SK-N-SH (cell line): ENCODE measurements around the gene RBM17. TPM values are rescaled to one million over a fixed set of nuclear protein-coding genes. Genes with fewer than 3 reads are reported as not detected.
A peak's percentile ranks its signal among the peaks of the same experiment; 100 is the strongest.

Experiments used
- CTCF ChIA-PET: fragments of 300-600, 350-600 bp; formaldehyde crosslinking; extraction: SDS; loops from one replicate; lab custom pipeline; 2021; lab: Yijun Ruan, JAX
- POLR2A ChIA-PET: fragments of 350-600 bp; sonication (Branson Sonifier 250); formaldehyde crosslinking; extraction: SDS; loops from one replicate; lab custom pipeline; 2020; ENCODE audit warnings: antibody characterized with exemption, inconsistent platforms; lab: Yijun Ruan, JAX
- DNase-seq: peaks from one replicate; pipeline ENCODE4 v3.0.0; 2012
- H2AFZ ChIP-seq: fragments of 200-600 bp; sonication (generic); 2 replicates; pipeline ENCODE4 v1.8.1; 2016; ENCODE audit warnings: antibody characterized with exemption, mild to moderate bottlenecking, low read depth
- H3F3A ChIP-seq: fragments of 200-600 bp; sonication (generic); replicated peaks from 2 replicates; pipeline ENCODE3; 2016; ENCODE audit warnings: antibody characterized with exemption, mild to moderate bottlenecking; ENCODE audit not compliant: insufficient read depth
- H3K27ac ChIP-seq, 2 experiments: fragments of 200-500 bp in 1 of 2; fragments of 200-600 bp in 1 of 2; sonication (Bioruptor generic) in 1 of 2; sonication (generic), shearing (Covaris generic) in 1 of 2; 2 replicates each; pipeline versions ENCODE4 v1.5.1 to v1.6.1; 2014 to 2016; ENCODE audit warnings: low read depth in 2 of 2, inconsistent platforms in 1 of 2, low read length in 1 of 2, mild to moderate bottlenecking in 1 of 2, mixed read lengths in 1 of 2
- H3K27me3 ChIP-seq: fragments of 200-600 bp; sonication (generic), shearing (Covaris generic); 2 replicates; pipeline ENCODE4 v1.6.1; 2016; ENCODE audit warnings: mixed run types; ENCODE audit not compliant: insufficient read depth
- H3K36me3 ChIP-seq, 2 experiments: fragments of 200-500 bp in 1 of 2; fragments of 200-600 bp in 1 of 2; sonication (Bioruptor generic) in 1 of 2; sonication (generic) in 1 of 2; replicated peaks in 1 of 2; 2 replicates each; pipeline versions ENCODE3 to v1.5.1; 2014 to 2016; ENCODE audit warnings: low read length in 1 of 2, mild to moderate bottlenecking in 1 of 2; ENCODE audit not compliant: insufficient read depth in 2 of 2, control insufficient read depth in 1 of 2
- H3K4me1 ChIP-seq, 2 experiments: fragments of 200-500 bp in 1 of 2; fragments of 200-600 bp in 1 of 2; sonication (Bioruptor generic) in 1 of 2; sonication (generic), shearing (Covaris generic) in 1 of 2; 2 replicates each; pipeline versions ENCODE4 v1.5.1 to v1.6.1; 2014 to 2016; ENCODE audit warnings: low read depth in 1 of 2, low read length in 1 of 2, mixed run types in 1 of 2; ENCODE audit not compliant: insufficient read depth in 2 of 2, control insufficient read depth in 1 of 2
- H3K4me2 ChIP-seq: fragments of 200-600 bp; sonication (generic), shearing (Covaris generic); 2 replicates; pipeline ENCODE4 v1.6.1; 2017; ENCODE audit warnings: mixed run types
- H3K4me3 ChIP-seq, 2 experiments: fragments of 200-500 bp in 1 of 2; fragments of 200-600 bp in 1 of 2; sonication (Bioruptor generic) in 1 of 2; sonication (generic), shearing (Covaris generic) in 1 of 2; 2 replicates each; pipeline versions ENCODE4 v1.5.1 to v1.8.1; 2014 to 2016; ENCODE audit warnings: low read depth in 2 of 2, inconsistent platforms in 1 of 2, low read length in 1 of 2, mild to moderate bottlenecking in 1 of 2, mixed read lengths in 1 of 2, moderate library complexity in 1 of 2
- H3K79me2 ChIP-seq: fragments of 200-600 bp; sonication (generic); 2 replicates; pipeline ENCODE4 v1.8.1; 2017; ENCODE audit warnings: mild to moderate bottlenecking; ENCODE audit not compliant: insufficient read depth
- H3K9ac ChIP-seq: fragments of 200-600 bp; sonication (generic); 2 replicates; pipeline ENCODE4 v1.6.1; 2017; ENCODE audit warnings: mixed run types
- H3K9me2 ChIP-seq: fragments of 200-600 bp; sonication (generic); 2 replicates; pipeline ENCODE4 v1.6.1; 2017; ENCODE audit warnings: mixed run types
- H3K9me3 ChIP-seq: fragments of 200-600 bp; sonication (generic); 2 replicates; pipeline ENCODE4 v1.6.1; 2017; ENCODE audit warnings: mixed run types, mild to moderate bottlenecking, moderate library complexity
- H4K20me1 ChIP-seq: fragments of 200-600 bp; sonication (generic); 2 replicates; pipeline ENCODE4 v1.6.1; 2017; ENCODE audit warnings: mild to moderate bottlenecking, mixed run types; ENCODE audit not compliant: insufficient read depth
- CHD2 ChIP-seq: fragments of 150-350 bp; IDR thresholded peaks from 2 replicates; pipeline ENCODE4 v1.6.1; 2018; ENCODE audit warnings: low read length; ENCODE audit not compliant: partially characterized antibody
- EP300 ChIP-seq, 2 experiments: IDR thresholded peaks; 2 replicates each; pipeline versions ENCODE4 v1.4.0 to v1.6.1; 2012; ENCODE audit warnings: borderline replicate concordance in 1 of 2, low read depth in 1 of 2, low read length in 1 of 2
- FOXJ3 ChIP-seq: sonication (generic); formaldehyde crosslinking; IDR thresholded peaks from 2 replicates; pipeline ENCODE4 v1.5.1; 2020; ENCODE audit warnings: mild to moderate bottlenecking, missing genetic modification reagents
- GABPA ChIP-seq: IDR thresholded peaks from 2 replicates; pipeline ENCODE4 v1.4.0; 2012; ENCODE audit warnings: low read depth, mild to moderate bottlenecking
- GATA2 ChIP-seq: sonication (generic); formaldehyde crosslinking; IDR thresholded peaks from 2 replicates; pipeline ENCODE4 v1.5.0; 2020; ENCODE audit warnings: mild to moderate bottlenecking, missing genetic modification reagents
- IRF3 ChIP-seq: fragments of 150-350 bp; IDR thresholded peaks from 2 replicates; pipeline ENCODE4 v1.6.1; 2016; ENCODE audit warnings: mild to moderate bottlenecking, low read depth, low read length
- JUND ChIP-seq: IDR thresholded peaks from 2 replicates; pipeline ENCODE4 v1.4.0; 2012
- MXI1 ChIP-seq: IDR thresholded peaks from 2 replicates; pipeline ENCODE4 v1.6.1; 2012; ENCODE audit warnings: mild to moderate bottlenecking, low read depth, low read length, improper control_type of control experiment
- NRF1 ChIP-seq: IDR thresholded peaks from 2 replicates; pipeline ENCODE4 v1.6.1; 2012; ENCODE audit warnings: low read depth, mild to moderate bottlenecking, low read length
- RAD21 ChIP-seq: IDR thresholded peaks from 2 replicates; pipeline ENCODE4 v1.6.1; 2012; ENCODE audit warnings: mild to moderate bottlenecking, low read length
- RCOR1 ChIP-seq: fragments of 150-350 bp; IDR thresholded peaks from 2 replicates; pipeline ENCODE4 v1.6.1; 2017; ENCODE audit warnings: antibody characterized with exemption, low read length
- SIN3A ChIP-seq: IDR thresholded peaks from 2 replicates; pipeline ENCODE4 v1.6.1; 2012; ENCODE audit warnings: low read depth, mild to moderate bottlenecking, low read length, moderate library complexity, borderline replicate concordance
- SMC3 ChIP-seq: IDR thresholded peaks from 2 replicates; pipeline ENCODE4 v1.6.1; 2012; ENCODE audit warnings: low read depth, low read length, improper control_type of control experiment
- TAF1 ChIP-seq: IDR thresholded peaks from 2 replicates; pipeline ENCODE4 v1.6.1; 2012; ENCODE audit warnings: low read depth, mild to moderate bottlenecking, low read length, moderate library complexity, borderline replicate concordance
- TCF12 ChIP-seq: IDR thresholded peaks from 2 replicates; pipeline ENCODE4 v1.4.0; 2012
- TEAD4 ChIP-seq: IDR thresholded peaks from 2 replicates; pipeline ENCODE4 v1.4.0; 2012; ENCODE audit warnings: mild to moderate bottlenecking, borderline replicate concordance; ENCODE audit not compliant: insufficient read depth
- USF1 ChIP-seq: IDR thresholded peaks from 2 replicates; pipeline ENCODE4 v1.4.0; 2012; ENCODE audit warnings: low read depth, borderline replicate concordance
- YY1 ChIP-seq: IDR thresholded peaks from 2 replicates; pipeline ENCODE4 v1.4.0; 2012; ENCODE audit warnings: low read depth, mild to moderate bottlenecking
- whole genome bisulfite sequencing: methylation state at CpG from one replicate; pipeline ENCODE4 v1.1.6; 2017; ENCODE audit warnings: low lambda C conversion rate; 5-methylcytosine and 5-hydroxymethylcytosine counted together
- polyA plus RNA-seq, 3 experiments: library from polyadenylated mRNA; depleted of rRNA; stranded (reverse); fragments of >200 nt; gene quantifications; 2 replicates each; pipeline ENCODE4 v1.2.3, GENCODE V29; 2012
- TF ChIP-seq, protein P1 (sequence below): IDR thresholded peaks from 2 replicates; pipeline ENCODE4 v1.6.1; 2012; ENCODE audit warnings: mild to moderate bottlenecking, low read depth, low read length, moderate library complexity
- TF ChIP-seq, protein P2 (sequence below): IDR thresholded peaks from 2 replicates; pipeline ENCODE4 v1.4.0; 2012; ENCODE audit warnings: low read depth, borderline replicate concordance
- TF ChIP-seq, protein P3 (sequence below): fragments of 200-600 bp; sonication (generic); IDR thresholded peaks from 2 replicates; pipeline ENCODE4 v1.6.1; 2017; ENCODE audit warnings: antibody characterized with exemption, mild to moderate bottlenecking, moderate library complexity

Gene RBM17
- polyA plus RNA-seq, 1 of the 3 experiments (the other 2 are of a cell fraction), result 32.6 TPM

DNA sequence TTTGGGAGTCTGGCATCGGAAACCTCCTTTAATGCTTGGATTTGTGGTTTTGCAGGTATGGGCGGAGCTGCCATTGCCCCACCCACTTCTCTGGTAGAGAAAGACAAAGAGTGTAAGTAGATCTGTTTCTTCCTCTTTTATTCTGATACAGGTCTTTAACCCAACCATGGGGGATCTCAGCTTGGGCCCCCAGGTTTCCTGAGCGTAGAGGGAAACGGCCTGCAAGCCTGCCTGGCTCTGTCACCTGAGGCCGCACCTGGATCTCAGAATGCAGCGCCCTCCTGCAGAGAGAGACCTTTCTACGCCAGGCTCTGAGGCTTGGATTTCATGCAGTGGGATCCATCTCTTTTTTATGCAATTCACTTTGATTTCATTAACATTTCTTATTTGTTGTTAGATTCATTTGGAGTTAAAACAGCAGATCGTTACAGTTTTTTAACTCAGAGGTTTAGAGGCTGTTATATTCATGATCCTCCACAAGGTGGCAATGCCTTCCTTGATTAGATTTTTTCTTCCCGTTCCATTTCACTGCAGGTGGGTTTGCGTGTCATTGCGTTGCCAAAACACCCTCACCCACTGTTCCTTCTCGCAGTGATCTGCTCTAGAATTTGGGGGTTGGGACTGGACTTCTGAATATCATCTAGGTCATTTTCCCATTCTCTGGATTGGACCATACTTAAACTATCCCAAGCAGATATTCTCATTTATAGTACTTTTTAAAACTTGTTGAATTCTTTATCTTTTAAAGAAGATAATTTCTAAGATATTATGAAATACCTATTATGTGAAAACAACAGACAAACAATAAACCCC lies 20.0 kb downstream of the RBM17 start:
- H3K79me2 ChIP-seq, result peaks cover 22% of the 10 kb centered on the region
- peaks cover 64 to 87% of the 10 kb centered on the region in 2 experiments for H3K36me3 ChIP-seq
- WGBS, result 55% methylated on average over 12 of the region's 12 CpGs
- H3K27me3 ChIP-seq, result no peaks in the 10 kb centered on the region
- no peaks in the 10 kb centered on the region for H3K9me2 ChIP-seq
- H3K4me1 ChIP-seq, result no peaks in the 10 kb centered on the region
- TF ChIP-seq EP300 (IDR thresholded peaks at IDR 0.05; ENCODE audit: borderline replicate concordance in 1 of 2, low read depth in 1 of 2, low read length in 1 of 2), result no peak
- TF ChIP-seq TEAD4, result no peak
- TF ChIP-seq NRF1, result no peak
- TF ChIP-seq, protein P1, sequence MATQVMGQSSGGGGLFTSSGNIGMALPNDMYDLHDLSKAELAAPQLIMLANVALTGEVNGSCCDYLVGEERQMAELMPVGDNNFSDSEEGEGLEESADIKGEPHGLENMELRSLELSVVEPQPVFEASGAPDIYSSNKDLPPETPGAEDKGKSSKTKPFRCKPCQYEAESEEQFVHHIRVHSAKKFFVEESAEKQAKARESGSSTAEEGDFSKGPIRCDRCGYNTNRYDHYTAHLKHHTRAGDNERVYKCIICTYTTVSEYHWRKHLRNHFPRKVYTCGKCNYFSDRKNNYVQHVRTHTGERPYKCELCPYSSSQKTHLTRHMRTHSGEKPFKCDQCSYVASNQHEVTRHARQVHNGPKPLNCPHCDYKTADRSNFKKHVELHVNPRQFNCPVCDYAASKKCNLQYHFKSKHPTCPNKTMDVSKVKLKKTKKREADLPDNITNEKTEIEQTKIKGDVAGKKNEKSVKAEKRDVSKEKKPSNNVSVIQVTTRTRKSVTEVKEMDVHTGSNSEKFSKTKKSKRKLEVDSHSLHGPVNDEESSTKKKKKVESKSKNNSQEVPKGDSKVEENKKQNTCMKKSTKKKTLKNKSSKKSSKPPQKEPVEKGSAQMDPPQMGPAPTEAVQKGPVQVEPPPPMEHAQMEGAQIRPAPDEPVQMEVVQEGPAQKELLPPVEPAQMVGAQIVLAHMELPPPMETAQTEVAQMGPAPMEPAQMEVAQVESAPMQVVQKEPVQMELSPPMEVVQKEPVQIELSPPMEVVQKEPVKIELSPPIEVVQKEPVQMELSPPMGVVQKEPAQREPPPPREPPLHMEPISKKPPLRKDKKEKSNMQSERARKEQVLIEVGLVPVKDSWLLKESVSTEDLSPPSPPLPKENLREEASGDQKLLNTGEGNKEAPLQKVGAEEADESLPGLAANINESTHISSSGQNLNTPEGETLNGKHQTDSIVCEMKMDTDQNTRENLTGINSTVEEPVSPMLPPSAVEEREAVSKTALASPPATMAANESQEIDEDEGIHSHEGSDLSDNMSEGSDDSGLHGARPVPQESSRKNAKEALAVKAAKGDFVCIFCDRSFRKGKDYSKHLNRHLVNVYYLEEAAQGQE, result no peak
- no peak for TF ChIP-seq GATA2 (CRISPR knock-in tag)
- TF ChIP-seq USF1, result no peak
- TF ChIP-seq YY1, result no peak
- no peak for TF ChIP-seq TCF12
- TF ChIP-seq, protein P2, sequence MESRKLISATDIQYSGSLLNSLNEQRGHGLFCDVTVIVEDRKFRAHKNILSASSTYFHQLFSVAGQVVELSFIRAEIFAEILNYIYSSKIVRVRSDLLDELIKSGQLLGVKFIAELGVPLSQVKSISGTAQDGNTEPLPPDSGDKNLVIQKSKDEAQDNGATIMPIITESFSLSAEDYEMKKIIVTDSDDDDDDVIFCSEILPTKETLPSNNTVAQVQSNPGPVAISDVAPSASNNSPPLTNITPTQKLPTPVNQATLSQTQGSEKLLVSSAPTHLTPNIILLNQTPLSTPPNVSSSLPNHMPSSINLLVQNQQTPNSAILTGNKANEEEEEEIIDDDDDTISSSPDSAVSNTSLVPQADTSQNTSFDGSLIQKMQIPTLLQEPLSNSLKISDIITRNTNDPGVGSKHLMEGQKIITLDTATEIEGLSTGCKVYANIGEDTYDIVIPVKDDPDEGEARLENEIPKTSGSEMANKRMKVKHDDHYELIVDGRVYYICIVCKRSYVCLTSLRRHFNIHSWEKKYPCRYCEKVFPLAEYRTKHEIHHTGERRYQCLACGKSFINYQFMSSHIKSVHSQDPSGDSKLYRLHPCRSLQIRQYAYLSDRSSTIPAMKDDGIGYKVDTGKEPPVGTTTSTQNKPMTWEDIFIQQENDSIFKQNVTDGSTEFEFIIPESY, result no peak
- no peak for TF ChIP-seq SIN3A
- TF ChIP-seq, protein P3, sequence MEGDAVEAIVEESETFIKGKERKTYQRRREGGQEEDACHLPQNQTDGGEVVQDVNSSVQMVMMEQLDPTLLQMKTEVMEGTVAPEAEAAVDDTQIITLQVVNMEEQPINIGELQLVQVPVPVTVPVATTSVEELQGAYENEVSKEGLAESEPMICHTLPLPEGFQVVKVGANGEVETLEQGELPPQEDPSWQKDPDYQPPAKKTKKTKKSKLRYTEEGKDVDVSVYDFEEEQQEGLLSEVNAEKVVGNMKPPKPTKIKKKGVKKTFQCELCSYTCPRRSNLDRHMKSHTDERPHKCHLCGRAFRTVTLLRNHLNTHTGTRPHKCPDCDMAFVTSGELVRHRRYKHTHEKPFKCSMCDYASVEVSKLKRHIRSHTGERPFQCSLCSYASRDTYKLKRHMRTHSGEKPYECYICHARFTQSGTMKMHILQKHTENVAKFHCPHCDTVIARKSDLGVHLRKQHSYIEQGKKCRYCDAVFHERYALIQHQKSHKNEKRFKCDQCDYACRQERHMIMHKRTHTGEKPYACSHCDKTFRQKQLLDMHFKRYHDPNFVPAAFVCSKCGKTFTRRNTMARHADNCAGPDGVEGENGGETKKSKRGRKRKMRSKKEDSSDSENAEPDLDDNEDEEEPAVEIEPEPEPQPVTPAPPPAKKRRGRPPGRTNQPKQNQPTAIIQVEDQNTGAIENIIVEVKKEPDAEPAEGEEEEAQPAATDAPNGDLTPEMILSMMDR, result peak; percentile 80
- TF ChIP-seq JUND, result no peak
- no peak for TF ChIP-seq FOXJ3
- no peak for TF ChIP-seq MXI1
- no peak for TF ChIP-seq TAF1
- TF ChIP-seq RCOR1, result no peak
- no peak for TF ChIP-seq CHD2
- peak; percentile 73 for TF ChIP-seq RAD21
- TF ChIP-seq SMC3, result peak; percentile 71
- no peak for TF ChIP-seq IRF3
- TF ChIP-seq GABPA, result no peak
- H3F3A ChIP-seq, result peaks cover 8% of the 10 kb centered on the region
- no peaks in the 10 kb centered on the region; the same call in 1 of the 2 replicates for H4K20me1 ChIP-seq
- no peaks in the 10 kb centered on the region for H3K9me3 ChIP-seq
- no peak overlapping the region for H3K27ac ChIP-seq
- DNase-seq, result peak; percentile 64
- no peak overlapping the region for H3K4me3 ChIP-seq
- H2AFZ ChIP-seq, result no peak overlapping the region
- CTCF ChIA-PET, result interaction anchor here (0.7 to 6.8 kb wide), 9 partner anchors 19 to 300 kb away, joined by 3 to 75 read pairs (median 5); no protein-coding TSS in a partner anchor
- H3K4me2 ChIP-seq, result no peak overlapping the region
- POLR2A ChIA-PET, result no interaction called here
- no peak overlapping the region for H3K9ac ChIP-seq
